Jurkat, Clone E6-1 (cell line): ENCODE results near the gene SERTM2.
"Not testable (repeated sequence)": the region's sequence is repeated elsewhere in the genome, so short reads cannot be mapped to it uniquely, and the experiment has no call there.

Source experiments
- DNase-seq: peaks from one replicate; pipeline ENCODE4 v3.0.0-alpha.2; 2011; ENCODE audit warnings: low read depth, low spot score
- H3K4me3 ChIP-seq: 2 replicates; pipeline ENCODE4 v1.5.1; 2011; ENCODE audit warnings: mild to moderate bottlenecking, low read length, control low read depth, moderate library complexity

SERTM2 gene

GRCh38 chrX:111543212-111543741 lies 31.8 kb downstream of the SERTM2 start:
- H3K4me3 ChIP-seq = no peak overlapping the region
- no peak for DNase-seq

- DNase-seq, H3K4me3 ChIP-seq: not testable (repeated sequence)
These were observed 37.8 kb downstream of the SERTM2 start for GRCh38 chrX:111549235-111549634.

- H3K4me3 ChIP-seq = no peak overlapping the region
- DNase-seq = no peak
These were observed 44.0 kb downstream of the SERTM2 start for GRCh38 chrX:111555406-111555958.

GRCh38 chrX:111560801-111561200 lies 49.4 kb downstream of the SERTM2 start:
- H3K4me3 ChIP-seq = no peak overlapping the region
- no peak for DNase-seq

GRCh38 chrX:111561851-111562250 lies 50.4 kb downstream of the SERTM2 start:
- no peak for DNase-seq
- H3K4me3 ChIP-seq = no peak overlapping the region

GRCh38 chrX:111567542-111568255 lies 56.3 kb downstream of the SERTM2 start:
- H3K4me3 ChIP-seq = no peak overlapping the region
- no peak for DNase-seq

- H3K4me3 ChIP-seq = no peak overlapping the region
- no peak for DNase-seq
These were observed 56.9 kb downstream of the SERTM2 start for GRCh38 chrX:111568354-111568753.

- no peak for DNase-seq
These were observed 57.4 kb downstream of the SERTM2 start for GRCh38 chrX:111568817-111569216.

More at GRCh38 chrX:111568817-111569216, 57.4 kb downstream of the SERTM2 start:
- H3K4me3 ChIP-seq = no peak overlapping the region
